HG03060 (cell line): ENCODE data around the gene ZNF621.
A peak's percentile ranks its signal among the peaks of the same experiment; 100 is the strongest.

ENCODE experiments used
- ATAC-seq: cut with Tn5 transposase; IDR thresholded peaks from one replicate; pipeline ENCODE4 v1.9.1; 2021; ENCODE audit warnings: low read depth, moderate number of reproducible peaks; ENCODE audit not compliant: unreplicated experiment

The ZNF621 gene

DNA sequence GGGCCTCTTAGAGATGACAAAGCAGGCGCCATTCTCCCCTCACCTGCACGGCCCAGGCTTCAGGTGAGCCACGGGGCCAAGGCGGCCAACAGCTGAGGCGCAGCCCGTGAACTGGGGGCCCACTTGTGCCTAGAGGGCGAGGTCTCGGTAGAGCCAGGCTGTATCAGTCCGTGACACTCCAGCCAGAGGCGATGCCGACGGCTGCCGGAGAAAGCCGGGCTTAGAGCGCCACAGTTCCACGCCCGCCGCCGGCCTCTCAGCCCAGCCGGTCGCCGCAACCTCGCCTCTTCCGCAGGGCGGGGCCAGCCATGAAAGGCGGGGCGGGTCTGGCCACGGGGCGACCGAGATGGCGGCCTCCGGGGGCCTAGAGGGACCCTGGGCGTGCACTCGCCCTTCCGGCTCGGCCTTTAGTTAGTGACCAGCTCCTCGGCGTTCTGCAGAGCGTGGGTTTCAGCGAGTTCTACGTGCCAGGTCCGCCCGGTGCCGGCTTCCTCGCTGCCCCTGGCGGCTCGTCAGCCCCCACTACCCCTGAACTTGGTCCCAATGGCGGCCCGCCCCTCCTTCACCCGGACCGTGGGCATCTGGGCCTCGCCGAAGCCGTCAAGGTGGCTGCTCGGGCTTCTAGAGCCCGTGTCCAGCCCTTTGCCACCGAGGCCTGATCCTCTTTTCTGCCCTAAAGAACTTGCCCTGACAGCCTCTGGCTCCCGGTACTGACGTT is at the start of gene ZNF621:
Gene ZNF621 (plus strand): TSS at position 393 of the 718 bp plus-strand sequence. CDS start 881 bp downstream, outside the sequence.
- ATAC-seq: peak; percentile 74

DNA sequence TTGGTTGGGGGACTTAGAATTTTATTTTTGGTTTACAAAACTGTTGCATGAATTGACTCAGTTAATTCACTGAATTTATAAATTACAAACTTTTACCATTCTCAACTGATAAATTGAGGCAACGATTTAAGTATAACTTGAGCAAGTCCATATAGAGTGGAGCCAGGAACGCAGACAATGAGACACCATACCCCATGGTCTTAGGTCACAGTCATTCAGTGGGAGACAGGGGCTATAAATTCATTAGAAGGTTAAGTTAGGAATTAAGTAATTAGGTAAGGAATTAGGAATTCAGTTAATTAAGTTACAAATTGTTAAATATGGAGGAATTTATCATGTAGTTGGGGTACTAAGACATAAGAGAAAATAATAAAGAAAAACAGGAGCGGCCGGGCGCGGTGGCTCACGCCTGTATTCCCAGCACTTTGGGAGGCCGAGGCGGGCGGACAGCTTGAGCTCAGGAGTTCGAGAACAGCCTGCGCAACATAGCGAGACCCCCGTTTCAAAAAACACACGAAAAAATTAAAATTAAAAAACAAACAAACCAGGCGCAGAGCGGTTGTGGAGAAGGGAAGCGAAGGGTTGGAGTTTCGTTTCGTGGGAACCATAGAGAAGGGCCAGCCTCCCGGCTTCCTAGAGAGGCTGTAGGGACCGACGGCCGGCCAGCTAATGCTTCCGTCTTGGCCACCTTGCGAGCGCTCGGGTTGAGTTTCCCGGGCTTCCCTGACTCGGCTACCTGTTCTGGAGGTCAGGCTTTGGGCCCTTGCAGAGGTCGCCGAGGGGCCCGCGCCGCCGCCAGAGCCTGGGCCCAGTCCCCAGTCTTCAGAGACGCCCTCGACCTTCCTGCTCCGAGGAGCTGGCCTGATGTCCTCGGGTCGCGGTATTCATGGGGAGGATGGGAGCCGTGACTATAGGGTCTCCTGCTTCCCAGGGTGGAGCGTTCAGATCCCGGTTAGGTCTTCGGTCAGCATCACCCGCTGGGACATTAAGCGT is 48.0 kb upstream of the ZNF621 start, which contains the start of gene ZNF619:
Gene ZNF619 (plus strand): TSS at position 645 of the 993 bp plus-strand sequence. CDS start 858 bp downstream, outside the sequence.
- no peak for ATAC-seq

DNA sequence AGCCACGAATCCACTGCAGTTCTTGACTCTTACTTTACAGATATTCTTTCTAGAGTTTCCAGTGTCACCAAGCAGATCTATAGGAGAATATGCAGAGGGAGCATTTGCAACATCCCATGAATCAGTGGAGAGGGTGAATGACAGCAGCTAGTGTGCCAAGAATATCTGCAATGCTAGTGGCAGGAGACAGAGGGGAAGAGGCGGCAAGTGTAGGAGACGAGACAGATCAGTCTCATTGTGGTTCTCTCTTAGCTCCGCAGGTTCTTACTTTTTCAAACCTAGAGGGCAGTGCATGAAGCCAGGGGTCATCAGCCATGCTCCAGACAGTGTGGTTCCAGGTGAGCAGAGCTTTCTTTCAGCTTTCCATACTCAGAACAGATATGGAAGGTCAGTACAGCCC is 47.1 kb upstream of the ZNF621 start:
- ATAC-seq: no peak

DNA sequence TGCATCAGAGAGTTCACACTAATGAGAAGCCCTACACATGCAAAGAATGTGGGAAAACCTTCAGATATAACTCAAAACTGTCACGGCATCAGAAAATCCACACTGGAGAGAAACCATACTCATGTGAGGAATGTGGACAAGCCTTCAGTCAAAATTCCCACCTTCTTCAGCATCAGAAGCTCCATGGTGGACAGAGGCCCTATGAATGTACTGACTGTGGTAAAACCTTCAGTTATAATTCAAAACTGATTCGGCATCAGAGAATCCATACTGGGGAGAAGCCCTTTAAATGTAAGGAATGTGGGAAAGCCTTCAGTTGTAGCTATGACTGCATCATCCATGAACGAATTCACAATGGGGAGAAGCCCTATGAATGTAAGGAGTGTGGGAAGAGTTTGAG is 37.6 kb upstream of the ZNF621 start:
- no peak for ATAC-seq

DNA sequence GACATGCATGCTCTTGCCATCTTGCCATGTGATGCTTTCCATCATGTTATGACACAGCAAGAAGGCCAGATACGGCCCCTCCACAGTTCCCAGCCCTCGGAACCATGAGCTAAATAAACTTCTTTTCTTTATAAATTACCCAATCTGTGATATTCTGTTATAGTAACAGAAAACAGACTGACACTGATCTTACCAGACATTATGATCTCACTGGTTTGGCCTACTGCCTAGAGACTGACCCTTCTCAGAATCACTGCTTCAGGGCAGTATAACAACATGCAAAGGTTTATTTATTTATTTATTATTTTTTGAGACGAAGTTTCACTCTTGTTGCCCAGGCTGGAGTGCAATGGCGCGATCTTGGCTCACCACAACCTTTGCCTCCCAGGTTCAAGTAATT is 33.8 kb upstream of the ZNF621 start:
- ATAC-seq: no peak

DNA sequence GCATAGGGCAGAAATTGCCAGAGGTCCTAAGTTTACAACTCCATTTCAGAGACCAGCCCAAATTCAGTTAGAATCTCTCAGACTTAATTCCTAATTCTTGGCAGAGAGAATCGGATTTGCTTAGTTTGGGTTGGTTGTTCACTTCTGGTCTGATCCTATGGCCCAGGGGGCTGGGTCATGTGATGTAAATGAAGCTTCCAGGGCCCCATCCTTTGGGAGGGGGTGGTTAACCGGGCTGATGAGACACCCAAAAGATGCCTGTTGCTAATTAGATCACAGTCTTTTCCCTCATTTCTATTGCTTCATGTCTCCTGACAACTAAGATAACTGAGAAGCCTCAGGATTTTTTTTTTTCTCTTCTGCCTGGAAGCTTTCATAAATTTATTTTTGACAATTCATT is 30.1 kb upstream of the ZNF621 start:
- no peak for ATAC-seq

DNA sequence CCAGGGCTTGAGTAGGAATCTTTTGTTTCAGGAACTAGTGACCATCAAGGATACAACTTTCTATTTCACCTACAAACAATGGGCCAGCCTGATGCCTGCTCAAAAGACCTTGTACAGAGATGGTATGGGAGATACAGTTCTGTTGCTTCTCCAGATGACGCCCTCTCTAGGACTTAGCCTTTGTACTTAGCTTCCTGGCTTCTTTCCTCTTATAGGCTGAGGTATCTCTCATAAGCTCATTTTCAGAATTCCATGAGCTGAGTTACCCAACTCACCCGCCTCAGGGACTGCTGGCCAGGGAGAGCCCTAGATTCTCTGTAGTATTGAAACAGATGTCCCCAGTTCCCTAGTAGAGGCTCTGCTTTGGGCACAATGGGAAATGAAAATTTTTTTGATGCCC is 27.5 kb upstream of the ZNF621 start:
- ATAC-seq: no peak

DNA sequence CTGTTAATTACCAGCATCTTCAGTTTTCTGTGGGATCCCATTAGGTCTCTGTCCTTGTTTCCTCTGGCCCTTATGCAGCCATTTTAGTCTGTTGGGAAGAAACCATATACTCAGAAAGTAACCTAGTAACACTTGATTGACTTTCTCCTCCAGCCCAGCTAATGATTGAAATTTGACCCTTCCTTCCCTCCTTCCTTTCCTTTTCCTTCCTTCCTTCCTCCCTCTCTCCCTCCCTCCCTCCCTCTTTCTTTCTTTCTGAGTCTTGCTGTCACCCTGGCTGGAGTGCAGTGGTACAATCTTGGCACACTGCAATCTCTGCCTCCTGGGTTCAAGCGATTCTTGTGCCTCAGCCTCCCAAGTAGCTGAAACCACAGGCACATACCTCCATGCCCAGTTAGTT is 24.8 kb upstream of the ZNF621 start:
- no peak for ATAC-seq

DNA sequence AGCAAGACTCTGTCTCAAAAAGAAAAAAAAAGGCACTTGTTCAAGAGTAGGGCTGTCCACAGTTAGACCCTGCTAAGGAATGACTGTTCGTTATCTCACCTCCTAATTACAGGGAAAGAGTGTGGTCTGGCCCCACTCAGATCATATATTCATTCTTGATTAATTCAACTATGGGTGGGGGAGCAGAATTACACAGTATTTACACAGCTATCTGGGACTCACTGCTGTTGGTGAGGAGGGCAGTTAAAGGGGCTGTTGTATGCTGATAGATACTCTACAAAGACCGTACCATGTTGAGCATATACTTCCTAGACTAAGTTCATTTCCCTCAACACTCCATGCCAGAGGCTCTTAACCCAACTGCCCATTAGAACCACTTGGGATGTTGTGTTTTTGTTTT is 22.7 kb upstream of the ZNF621 start:
- no peak for ATAC-seq

DNA sequence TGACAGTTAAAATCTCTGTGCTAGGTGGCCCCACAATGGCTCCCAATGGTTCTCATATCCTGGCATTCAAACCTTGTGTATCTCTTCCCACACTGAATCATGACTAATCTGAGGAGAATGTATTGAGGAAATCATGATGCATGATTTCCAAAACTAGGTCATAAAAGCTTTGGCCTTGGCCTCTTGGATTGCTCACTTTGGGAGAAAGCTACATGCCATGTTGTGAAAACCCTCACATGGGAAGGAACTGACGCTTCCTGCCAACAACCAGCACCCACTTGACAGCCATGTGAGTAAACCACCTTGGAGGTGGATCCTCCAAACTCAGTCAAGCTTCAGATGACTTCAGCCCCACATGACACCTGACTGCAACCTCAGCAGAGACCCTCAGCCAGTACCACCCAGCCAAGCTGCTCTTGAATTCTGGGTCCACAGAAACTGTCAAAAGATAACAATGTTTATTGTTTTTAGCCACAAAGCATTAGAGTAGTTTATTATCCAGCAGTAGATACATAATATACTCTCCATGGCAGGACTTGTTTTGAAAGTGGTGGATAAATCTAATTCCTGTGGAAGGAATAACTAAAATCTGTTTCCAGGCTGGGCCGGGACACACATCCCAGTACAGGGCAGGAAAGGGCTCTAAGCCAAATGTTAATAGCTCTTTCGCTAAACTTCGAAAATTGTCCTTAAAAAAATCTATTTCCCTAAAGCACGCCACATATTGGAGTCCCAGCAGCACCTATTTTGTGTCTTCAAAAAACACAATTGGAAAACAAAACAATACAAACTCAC is 19.9 kb upstream of the ZNF621 start:
- no peak for ATAC-seq

DNA sequence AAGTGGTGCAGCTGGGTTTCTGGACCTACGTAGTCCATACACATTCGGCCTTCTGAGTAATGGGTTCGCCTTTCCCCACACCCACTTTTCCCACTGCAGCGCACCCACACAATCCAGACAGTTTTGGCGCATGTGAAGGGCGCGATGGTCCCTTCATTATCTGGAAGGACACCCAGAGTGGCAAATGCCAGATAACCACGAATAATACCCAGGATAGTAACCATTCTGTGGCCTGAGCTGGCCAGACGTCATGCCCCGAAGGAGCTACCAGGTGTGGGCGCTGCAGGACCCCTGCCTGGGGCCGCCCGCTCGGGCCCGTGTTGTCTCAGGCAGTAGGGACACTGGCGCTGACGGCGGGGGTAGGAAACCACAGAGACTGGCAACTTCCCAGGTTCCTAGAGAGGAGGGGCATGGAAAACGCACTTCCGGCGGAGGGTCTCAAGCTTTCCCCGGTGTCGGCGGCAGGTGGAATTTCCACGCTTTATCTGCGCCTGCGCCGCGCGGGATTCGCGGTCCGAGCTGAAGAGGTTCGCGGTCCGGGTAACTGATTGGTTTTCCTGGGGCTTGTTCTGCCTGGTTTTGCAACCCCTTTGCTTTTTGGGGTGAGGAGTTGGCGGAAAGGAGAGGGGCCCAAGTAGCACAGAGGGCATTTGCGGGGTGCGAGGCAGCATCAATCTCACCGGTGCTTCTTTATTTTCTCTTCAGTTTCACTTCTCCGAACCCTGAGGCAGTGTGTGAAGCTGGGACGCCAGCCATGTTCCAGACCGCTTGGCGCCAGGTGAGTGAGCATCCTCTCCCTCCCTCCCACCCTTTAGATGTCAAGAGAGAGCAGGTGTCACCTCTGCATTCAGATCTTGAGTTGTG is 18.9 kb upstream of the ZNF621 start, which contains the start of gene ZNF620:
Gene ZNF620 (plus strand): TSS at position 441 of the 864 bp plus-strand sequence. CDS start 314 bp downstream, at position 755.
- ATAC-seq: no peak

DNA sequence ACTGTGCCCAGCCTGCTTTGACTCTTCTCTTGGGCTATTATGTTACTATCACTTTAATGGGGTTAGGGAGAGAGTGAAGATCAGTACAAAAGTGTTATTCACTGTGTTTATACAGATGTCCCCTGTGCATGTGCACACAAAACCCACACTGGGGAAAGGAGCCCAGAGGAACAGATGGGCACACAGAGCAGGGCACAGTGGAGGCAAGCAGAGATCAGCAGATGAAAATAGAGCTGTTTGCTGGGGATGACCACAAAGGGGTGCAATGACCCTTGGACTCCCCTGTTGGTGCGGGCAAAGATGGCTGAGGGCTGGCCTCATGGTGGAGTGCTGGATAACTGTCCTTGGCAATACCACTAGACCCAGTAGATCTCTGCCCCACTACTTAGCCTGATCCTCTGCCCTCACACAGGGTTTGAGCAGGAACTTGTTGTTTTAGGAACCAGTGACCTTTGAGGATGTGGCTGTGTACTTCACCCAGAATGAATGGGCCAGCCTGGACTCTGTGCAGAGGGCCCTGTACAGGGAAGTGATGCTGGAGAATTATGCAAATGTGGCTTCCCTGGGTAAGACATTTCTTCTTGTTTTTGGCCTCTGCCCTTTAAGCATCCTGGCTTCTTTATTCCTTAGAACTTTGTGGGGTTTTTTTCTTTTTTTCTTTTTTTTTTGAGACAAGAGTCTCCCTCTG is 13.6 kb upstream of the ZNF621 start:
- no peak for ATAC-seq

DNA sequence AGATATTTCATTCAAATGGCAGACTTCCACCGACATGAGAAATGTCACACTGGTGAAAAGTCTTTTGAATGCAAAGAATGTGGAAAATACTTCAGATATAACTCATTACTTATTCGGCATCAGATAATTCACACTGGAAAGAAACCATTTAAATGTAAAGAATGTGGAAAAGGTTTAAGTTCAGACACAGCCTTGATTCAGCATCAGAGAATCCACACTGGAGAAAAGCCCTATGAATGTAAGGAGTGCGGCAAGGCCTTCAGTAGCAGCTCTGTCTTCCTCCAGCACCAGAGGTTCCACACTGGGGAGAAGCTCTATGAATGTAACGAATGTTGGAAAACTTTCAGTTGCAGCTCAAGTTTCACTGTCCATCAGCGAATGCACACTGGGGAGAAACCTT is 8.6 kb upstream of the ZNF621 start:
- ATAC-seq: no peak

DNA sequence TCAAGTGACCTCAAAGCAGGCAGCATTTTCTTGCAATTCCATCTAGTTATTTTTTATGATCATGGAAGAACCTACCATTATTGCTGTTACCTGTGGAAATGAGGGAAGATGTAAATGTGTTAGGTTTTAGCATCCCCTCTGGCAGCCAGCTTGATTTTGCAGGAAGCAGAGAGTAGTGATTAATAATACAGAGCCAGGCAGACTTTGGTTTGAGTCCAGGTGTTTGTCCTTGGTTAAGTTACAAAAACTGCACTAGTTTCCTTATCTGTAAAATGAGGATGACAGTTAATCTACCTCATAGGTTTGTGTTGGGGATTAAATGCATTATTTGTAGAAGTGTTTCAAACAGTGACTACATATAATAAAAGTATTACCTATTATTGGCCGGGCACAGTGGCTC is 6.7 kb upstream of the ZNF621 start:
- no peak for ATAC-seq

DNA sequence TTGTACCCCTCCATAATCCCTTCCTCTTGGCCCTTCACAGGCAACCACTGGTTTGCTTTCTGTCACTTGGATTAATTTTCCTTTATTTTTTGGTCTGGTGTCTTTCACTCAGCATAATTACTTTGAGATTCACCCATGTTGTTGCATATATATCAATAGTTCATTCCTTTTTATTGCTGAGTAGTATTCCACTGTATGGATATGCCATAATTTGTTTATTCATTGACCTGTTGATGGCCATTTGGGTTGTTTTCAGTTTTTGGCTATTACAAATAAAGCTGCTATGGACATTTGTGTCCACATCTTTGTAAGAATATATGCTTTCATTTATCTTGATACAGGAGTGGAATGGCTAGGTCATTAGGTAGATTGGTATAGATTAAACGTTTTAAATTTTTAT is 5.9 kb upstream of the ZNF621 start:
- no peak for ATAC-seq

DNA sequence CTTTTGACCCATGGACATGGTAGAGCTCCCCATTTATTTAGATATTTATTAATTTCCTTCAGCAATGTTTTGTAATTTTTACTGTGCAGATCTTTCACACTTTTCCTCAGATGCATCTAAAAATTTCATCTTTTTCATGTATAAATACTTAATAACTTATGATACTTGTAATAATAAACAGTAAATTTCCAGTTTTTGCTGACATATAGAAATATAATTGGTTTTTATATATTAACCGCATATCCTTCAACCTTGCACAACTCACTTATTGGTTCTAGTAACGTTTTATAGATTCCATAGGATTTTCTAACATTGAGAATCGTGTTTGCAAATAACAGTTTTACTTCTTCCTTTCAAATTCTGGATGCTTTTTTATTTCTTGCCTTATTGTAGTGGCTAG is 3.5 kb upstream of the ZNF621 start:
- no peak for ATAC-seq

DNA sequence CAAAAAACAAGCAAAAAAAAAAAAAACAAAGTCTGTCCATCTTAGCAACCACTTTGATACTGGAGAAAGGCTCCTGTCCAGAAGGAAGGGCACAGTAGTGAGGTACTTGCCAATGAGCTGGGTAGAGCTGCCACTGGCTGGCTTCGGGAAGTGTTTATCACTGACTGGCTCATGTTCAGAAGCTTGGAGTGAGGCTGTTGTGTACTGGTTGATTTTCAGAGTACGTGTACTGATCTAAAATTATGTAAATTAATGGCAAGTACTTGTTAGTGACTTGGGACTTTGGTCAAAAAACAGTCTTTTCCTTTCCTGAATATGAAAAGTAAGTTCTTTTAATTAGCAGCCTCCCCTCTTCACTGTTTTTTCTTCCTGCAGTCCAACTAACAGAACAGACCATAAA is 979 bp upstream of the ZNF621 start:
- no peak for ATAC-seq

DNA sequence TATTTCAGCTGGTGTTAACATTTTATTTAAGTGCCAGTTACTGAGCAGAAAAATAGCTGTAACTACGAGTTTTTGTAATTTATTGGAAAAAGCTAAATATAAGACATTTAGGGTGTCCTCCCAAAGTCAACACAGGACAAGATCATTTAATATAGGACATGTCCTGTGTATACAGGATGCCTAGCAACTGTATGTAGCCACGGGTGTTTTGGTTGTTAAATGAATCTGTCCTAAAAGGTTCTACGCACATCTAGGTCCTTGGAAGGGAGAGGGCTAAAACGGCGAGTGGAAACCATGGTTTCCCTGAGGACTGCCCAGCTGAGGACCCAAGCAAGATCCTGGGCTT is 565 bp upstream of the ZNF621 start:
- no peak for ATAC-seq

DNA sequence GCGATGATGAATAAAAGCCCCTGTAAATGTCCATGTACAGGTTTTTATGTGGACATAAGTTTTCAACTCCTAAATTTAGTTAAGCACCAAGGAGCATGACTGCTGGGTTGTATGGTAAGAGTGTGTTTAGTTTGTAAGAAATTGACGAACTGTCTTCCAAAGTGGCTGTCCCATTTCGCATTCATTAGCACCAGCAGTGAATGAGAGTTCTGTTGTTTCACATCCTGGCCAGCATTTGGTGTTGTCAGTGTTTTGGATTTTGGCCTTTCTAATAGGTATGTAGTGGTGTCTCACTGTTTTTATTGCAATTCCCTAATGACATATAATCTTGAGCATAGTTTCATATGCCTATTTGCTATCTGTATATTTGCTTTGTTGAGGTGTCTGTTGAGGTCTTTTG is 3.7 kb downstream of the ZNF621 start:
- ATAC-seq: no peak
